ENCODE measurements around the gene DAPK2. TPM values are rescaled to one million over a fixed set of nuclear protein-coding genes. Genes with fewer than 3 reads are reported as not detected.

The DAPK2 gene
- total RNA-seq, 4 donors from 2014 or later, result 13.1 to 30.8 (median 26.4) TPM

- Histone ChIP-seq H3K27me3 (no peaks in the 10 kb centered on the region), H3K9me3 (no peaks in the 10 kb centered on the region), H3K4me3 (no peak overlapping the region), H3K27ac (no peak overlapping the region), H3K4me1 (peaks cover 2% of the 10 kb centered on the region), H3K36me3 (no peaks in the 10 kb centered on the region)
- 38% methylated on average over 1 of the region's 1 CpG for WGBS
- TF ChIP-seq CTCF (IDR thresholded peaks at IDR 0.05) (no peak), POLR2AphosphoS5 (IDR thresholded peaks at IDR 0.05) (no peak), POLR2A (IDR thresholded peaks at IDR 0.05) (no peak), EP300 (IDR thresholded peaks at IDR 0.05) (no peak)
- DNase-seq (ENCODE audit: low spot score in 2 of 2), result no peak
Observed at GRCh38 chr15:63860155-63860554, 186.1 kb downstream of the DAPK2 start.

- no peak for DNase-seq (ENCODE audit: low spot score in 2 of 2)
- H3K27ac ChIP-seq, result no peak overlapping the region
- 29% methylated on average over 3 of the region's 3 CpGs for WGBS
- no peak for TF ChIP-seq EP300 (IDR thresholded peaks at IDR 0.05)
- no peak for TF ChIP-seq POLR2AphosphoS5 (IDR thresholded peaks at IDR 0.05)
- no peak for TF ChIP-seq CTCF (IDR thresholded peaks at IDR 0.05)
- TF ChIP-seq POLR2A (IDR thresholded peaks at IDR 0.05), result no peak
- no peak overlapping the region for H3K4me3 ChIP-seq
- no peaks in the 10 kb centered on the region for H3K9me3 ChIP-seq
- H3K27me3 ChIP-seq, result no peaks in the 10 kb centered on the region
- H3K4me1 ChIP-seq, result peaks cover 2% of the 10 kb centered on the region
- no peaks in the 10 kb centered on the region for H3K36me3 ChIP-seq
Observed at GRCh38 chr15:63858881-63859280, 187.4 kb downstream of the DAPK2 start.

GRCh38 chr15:63858448-63858847 lies 187.8 kb downstream of the DAPK2 start:
- H3K27ac ChIP-seq, result no peak overlapping the region
- H3K36me3 ChIP-seq, result no peaks in the 10 kb centered on the region
- no peaks in the 10 kb centered on the region for H3K27me3 ChIP-seq
- 98% methylated on average over 5 of the region's 5 CpGs for WGBS
- H3K9me3 ChIP-seq, result no peaks in the 10 kb centered on the region
- DNase-seq (ENCODE audit: low spot score in 2 of 2), result no peak
- no peak overlapping the region for H3K4me3 ChIP-seq
- TF ChIP-seq POLR2A (IDR thresholded peaks at IDR 0.05) (no peak), POLR2AphosphoS5 (IDR thresholded peaks at IDR 0.05) (no peak), EP300 (IDR thresholded peaks at IDR 0.05) (no peak), CTCF (IDR thresholded peaks at IDR 0.05) (no peak)
- H3K4me1 ChIP-seq, result peaks cover 2% of the 10 kb centered on the region

- TF ChIP-seq EP300 (IDR thresholded peaks at IDR 0.05), result no peak
- no peak for TF ChIP-seq POLR2A (IDR thresholded peaks at IDR 0.05)
- no peak for TF ChIP-seq CTCF (IDR thresholded peaks at IDR 0.05)
- TF ChIP-seq POLR2AphosphoS5 (IDR thresholded peaks at IDR 0.05), result no peak
- no peaks in the 10 kb centered on the region for H3K27me3 ChIP-seq
- no peak overlapping the region for H3K4me3 ChIP-seq
- no peak overlapping the region for H3K27ac ChIP-seq
- H3K4me1 ChIP-seq, result peaks cover 2% of the 10 kb centered on the region
- no peaks in the 10 kb centered on the region for H3K36me3 ChIP-seq
- WGBS, result 65% methylated on average over 2 of the region's 3 CpGs
- DNase-seq (ENCODE audit: low spot score in 2 of 2), result no peak
- H3K9me3 ChIP-seq, result no peaks in the 10 kb centered on the region
Observed at GRCh38 chr15:63857461-63857856, 188.8 kb downstream of the DAPK2 start.

Other genes starting within 250 kb of the DAPK2 start
- gene HERC1, start 212.5 kb downstream of the DAPK2 start, total RNA-seq, result 100 to 1,000 TPM in 3 of 4 donors, 10 to 100 TPM in 1; 74.2 to 155 (median 112) TPM
- 10 to 100 TPM; 19.1 to 37.0 (median 21.8) TPM for gene CIAO2A, start 47.4 kb upstream of the DAPK2 start, total RNA-seq
- 10 to 100 TPM; 56.4 to 96.6 (median 68.6) TPM for gene SNX1, start 49.5 kb upstream of the DAPK2 start, total RNA-seq
- under 1 TPM in 3 of 4 donors, not detected in 1; 0.19 to 0.80 (median 0.64) TPM for gene SNX22, start 105.2 kb upstream of the DAPK2 start, total RNA-seq
- gene PPIB, start 116.5 kb upstream of the DAPK2 start, total RNA-seq, result 100 to 1,000 TPM; 124 to 248 (median 180) TPM